HG03159 (cell line): ENCODE measurements around the gene HDHD2.
"Not testable (repeated sequence)": the region's sequence is repeated elsewhere in the genome, so short reads cannot be mapped to it uniquely, and the experiment has no call there.

Source experiments
- ATAC-seq: cut with Tn5 transposase; IDR thresholded peaks from one replicate; pipeline ENCODE4 v1.9.1; 2021; ENCODE audit warnings: mild to moderate bottlenecking, moderate library complexity; ENCODE audit not compliant: unreplicated experiment

The HDHD2 gene

GRCh38 chr18:47150029-47150823 lies at the start of gene HDHD2:
Gene HDHD2 (minus strand): TSS chr18:47150500. CDS start chr18:47136439, 14,061 bp downstream.
- ATAC-seq: peak; percentile 84

- not testable (repeated sequence) for ATAC-seq
Observed at GRCh38 chr18:47195961-47196360, 45.7 kb upstream of the HDHD2 start.

GRCh38 chr18:47191961-47192360 lies 41.7 kb upstream of the HDHD2 start:
- no peak for ATAC-seq

- ATAC-seq: no peak
Observed at GRCh38 chr18:47187721-47188120, 37.4 kb upstream of the HDHD2 start.

- no peak for ATAC-seq
Observed at GRCh38 chr18:47184419-47185050, 34.2 kb upstream of the HDHD2 start.

- ATAC-seq: not testable (repeated sequence)
Observed at GRCh38 chr18:47182156-47182555, 31.9 kb upstream of the HDHD2 start.

GRCh38 chr18:47180765-47181164 lies 30.5 kb upstream of the HDHD2 start:
- ATAC-seq: no peak

GRCh38 chr18:47179520-47179919 lies 29.2 kb upstream of the HDHD2 start:
- ATAC-seq: no peak

- ATAC-seq: peak; percentile 90
Observed at GRCh38 chr18:47175898-47176575, 25.7 kb upstream of the HDHD2 start, which contains the start of gene IER3IP1. Gene IER3IP1 (minus strand): TSS chr18:47176364. CDS start chr18:47176277, 87 bp downstream.

- ATAC-seq: peak; percentile 22
Observed at GRCh38 chr18:47175283-47175897, 25.1 kb upstream of the HDHD2 start.

GRCh38 chr18:47174545-47175116 lies 24.3 kb upstream of the HDHD2 start:
- ATAC-seq: no peak

- no peak for ATAC-seq
Observed at GRCh38 chr18:47172476-47172875, 22.2 kb upstream of the HDHD2 start.

GRCh38 chr18:47168913-47169312 lies 18.6 kb upstream of the HDHD2 start:
- no peak for ATAC-seq

- no peak for ATAC-seq
Observed at GRCh38 chr18:47168509-47168908, 18.2 kb upstream of the HDHD2 start.

- ATAC-seq: no peak
Observed at GRCh38 chr18:47166294-47166693, 16.0 kb upstream of the HDHD2 start.

- ATAC-seq: peak; percentile 84
Observed at GRCh38 chr18:47163241-47163640, 12.9 kb upstream of the HDHD2 start.

GRCh38 chr18:47160256-47160655 lies 10.0 kb upstream of the HDHD2 start:
- no peak for ATAC-seq

- ATAC-seq: not testable (repeated sequence)
Observed at GRCh38 chr18:47158404-47158803, 8.1 kb upstream of the HDHD2 start.

GRCh38 chr18:47151439-47151838 lies 1.1 kb upstream of the HDHD2 start:
- no peak for ATAC-seq

- peak; percentile 21 for ATAC-seq
Observed at GRCh38 chr18:47150824-47151366, 595 bp upstream of the HDHD2 start.
